Measurements from ENCODE around the gene NCAN.

DNA sequence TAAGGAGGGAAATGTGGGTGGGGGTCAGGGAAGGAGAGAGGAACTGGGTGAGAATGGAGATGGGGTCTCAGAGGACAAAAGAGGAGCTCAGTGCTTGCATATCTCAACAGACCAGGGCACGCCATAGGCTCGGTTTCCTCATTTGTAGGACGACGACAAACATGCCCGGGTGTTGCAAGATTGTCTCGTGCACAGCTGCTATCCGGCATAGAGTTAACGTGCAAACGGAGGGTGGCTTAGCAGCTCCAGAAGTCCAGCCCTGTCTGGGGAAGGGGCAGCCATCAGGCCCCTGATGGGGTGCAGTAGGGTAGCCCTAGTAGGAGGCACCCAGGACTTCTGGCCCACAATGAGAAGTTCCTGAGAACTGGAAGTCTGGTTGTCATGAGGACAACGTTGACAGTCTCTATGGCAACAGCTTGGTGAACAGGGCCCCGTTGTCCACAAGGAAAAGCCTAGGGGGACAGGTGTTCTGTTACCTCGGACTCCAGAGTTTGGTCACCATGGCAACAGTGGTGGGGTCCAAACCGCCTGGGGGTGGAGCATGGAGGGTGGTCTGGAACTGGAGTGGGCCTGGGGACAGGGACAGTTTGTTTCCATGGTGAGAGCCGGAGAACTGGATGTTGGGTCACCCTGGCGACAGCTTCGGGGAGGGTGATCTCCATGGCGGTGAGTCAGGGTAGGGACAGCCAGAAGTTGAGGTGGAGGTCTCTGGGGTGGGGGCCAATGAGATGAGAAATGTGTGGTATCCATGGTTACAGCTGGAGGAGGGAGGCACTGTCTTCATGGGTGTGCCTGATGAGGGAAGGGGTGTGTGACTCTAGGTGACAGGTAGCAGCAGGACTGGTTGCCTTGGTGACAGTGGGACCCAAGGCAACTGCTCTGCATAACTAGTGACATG, 44.6 kb downstream of the NCAN start:
- TF ChIP-seq, protein P1, sequence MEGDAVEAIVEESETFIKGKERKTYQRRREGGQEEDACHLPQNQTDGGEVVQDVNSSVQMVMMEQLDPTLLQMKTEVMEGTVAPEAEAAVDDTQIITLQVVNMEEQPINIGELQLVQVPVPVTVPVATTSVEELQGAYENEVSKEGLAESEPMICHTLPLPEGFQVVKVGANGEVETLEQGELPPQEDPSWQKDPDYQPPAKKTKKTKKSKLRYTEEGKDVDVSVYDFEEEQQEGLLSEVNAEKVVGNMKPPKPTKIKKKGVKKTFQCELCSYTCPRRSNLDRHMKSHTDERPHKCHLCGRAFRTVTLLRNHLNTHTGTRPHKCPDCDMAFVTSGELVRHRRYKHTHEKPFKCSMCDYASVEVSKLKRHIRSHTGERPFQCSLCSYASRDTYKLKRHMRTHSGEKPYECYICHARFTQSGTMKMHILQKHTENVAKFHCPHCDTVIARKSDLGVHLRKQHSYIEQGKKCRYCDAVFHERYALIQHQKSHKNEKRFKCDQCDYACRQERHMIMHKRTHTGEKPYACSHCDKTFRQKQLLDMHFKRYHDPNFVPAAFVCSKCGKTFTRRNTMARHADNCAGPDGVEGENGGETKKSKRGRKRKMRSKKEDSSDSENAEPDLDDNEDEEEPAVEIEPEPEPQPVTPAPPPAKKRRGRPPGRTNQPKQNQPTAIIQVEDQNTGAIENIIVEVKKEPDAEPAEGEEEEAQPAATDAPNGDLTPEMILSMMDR (IDR thresholded peaks at IDR 0.05; ENCODE audit: low read depth, low read length, missing input control) = no peak
- no peak for TF ChIP-seq RAD21 (IDR thresholded peaks at IDR 0.05)
- no peak for TF ChIP-seq TAF1 (conservative IDR thresholded peaks at IDR 0.05)
- TF ChIP-seq EGR1 (IDR thresholded peaks at IDR 0.05; ENCODE audit: low read depth in 2 of 2) = no peak
- TF ChIP-seq, protein P2, sequence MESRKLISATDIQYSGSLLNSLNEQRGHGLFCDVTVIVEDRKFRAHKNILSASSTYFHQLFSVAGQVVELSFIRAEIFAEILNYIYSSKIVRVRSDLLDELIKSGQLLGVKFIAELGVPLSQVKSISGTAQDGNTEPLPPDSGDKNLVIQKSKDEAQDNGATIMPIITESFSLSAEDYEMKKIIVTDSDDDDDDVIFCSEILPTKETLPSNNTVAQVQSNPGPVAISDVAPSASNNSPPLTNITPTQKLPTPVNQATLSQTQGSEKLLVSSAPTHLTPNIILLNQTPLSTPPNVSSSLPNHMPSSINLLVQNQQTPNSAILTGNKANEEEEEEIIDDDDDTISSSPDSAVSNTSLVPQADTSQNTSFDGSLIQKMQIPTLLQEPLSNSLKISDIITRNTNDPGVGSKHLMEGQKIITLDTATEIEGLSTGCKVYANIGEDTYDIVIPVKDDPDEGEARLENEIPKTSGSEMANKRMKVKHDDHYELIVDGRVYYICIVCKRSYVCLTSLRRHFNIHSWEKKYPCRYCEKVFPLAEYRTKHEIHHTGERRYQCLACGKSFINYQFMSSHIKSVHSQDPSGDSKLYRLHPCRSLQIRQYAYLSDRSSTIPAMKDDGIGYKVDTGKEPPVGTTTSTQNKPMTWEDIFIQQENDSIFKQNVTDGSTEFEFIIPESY (IDR thresholded peaks at IDR 0.05) = no peak
- no peak for TF ChIP-seq JUND (IDR thresholded peaks at IDR 0.05)
- TF ChIP-seq YY1 (IDR thresholded peaks at IDR 0.05) = no peak
- TF ChIP-seq HNF4A (conservative IDR thresholded peaks at IDR 0.05) = no peak
- TF ChIP-seq, protein P3, sequence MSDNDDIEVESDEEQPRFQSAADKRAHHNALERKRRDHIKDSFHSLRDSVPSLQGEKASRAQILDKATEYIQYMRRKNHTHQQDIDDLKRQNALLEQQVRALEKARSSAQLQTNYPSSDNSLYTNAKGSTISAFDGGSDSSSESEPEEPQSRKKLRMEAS (IDR thresholded peaks at IDR 0.05) = no peak
- TF ChIP-seq, protein P4, sequence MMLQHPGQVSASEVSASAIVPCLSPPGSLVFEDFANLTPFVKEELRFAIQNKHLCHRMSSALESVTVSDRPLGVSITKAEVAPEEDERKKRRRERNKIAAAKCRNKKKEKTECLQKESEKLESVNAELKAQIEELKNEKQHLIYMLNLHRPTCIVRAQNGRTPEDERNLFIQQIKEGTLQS (IDR thresholded peaks at IDR 0.05) = no peak

Data from liver (tissue), 3 donors.